ENCODE data around the gene TPSG1.
"Not testable (repeated sequence)": the region's sequence is repeated elsewhere in the genome, so short reads cannot be mapped to it uniquely, and the experiment has no call there.

Gene TPSG1

GRCh38 chr16:1193143-1193824 is 31.8 kb downstream of the TPSG1 start:
- Histone ChIP-seq H3K9me3 (ENCODE audit: insufficient read depth, low read length) (no peaks in the 10 kb centered on the region), H3K9ac (ENCODE audit: low read length) (no peak overlapping the region), H3F3A (ENCODE audit: insufficient read depth) (no peaks in the 10 kb centered on the region), H3K4me3 (ENCODE audit: insufficient read depth, low read length, poor library complexity, severe bottlenecking) (no peak overlapping the region), H3K4me2 (ENCODE audit: low read depth, low read length, poor library complexity, severe bottlenecking) (no peak overlapping the region), H3K9me2 (replicated peaks; ENCODE audit: insufficient read depth, low read length) (no peaks in the 10 kb centered on the region), H3K79me2 (ENCODE audit: insufficient read depth, low read length) (no peaks in the 10 kb centered on the region), H3K27me3 (ENCODE audit: low read length) (no peaks in the 10 kb centered on the region), H3K36me3 (ENCODE audit: low read length) (no peaks in the 10 kb centered on the region), H3K27ac (ENCODE audit: low read depth, low read length) (no peak overlapping the region), H4K20me1 (ENCODE audit: low read depth, low read length) (no peaks in the 10 kb centered on the region), H2AFZ (ENCODE audit: low read depth, low read length, severe bottlenecking) (no peak overlapping the region)
- TF ChIP-seq CTCF (IDR thresholded peaks at IDR 0.05; ENCODE audit: insufficient read depth, low read length, poor library complexity, severe bottlenecking) (no peak), EZH2phosphoT487 (conservative IDR thresholded peaks at IDR 0.05; ENCODE audit: low read length) (no peak)

GRCh38 chr16:1192384-1193073 is 32.5 kb downstream of the TPSG1 start:
- no peaks in the 10 kb centered on the region for H3F3A ChIP-seq (ENCODE audit: insufficient read depth)
- H3K9ac ChIP-seq (ENCODE audit: low read length) = no peak overlapping the region
- H3K4me2 ChIP-seq (ENCODE audit: low read depth, low read length, poor library complexity, severe bottlenecking) = no peak overlapping the region
- no peak overlapping the region for H2AFZ ChIP-seq (ENCODE audit: low read depth, low read length, severe bottlenecking)
- no peaks in the 10 kb centered on the region for H4K20me1 ChIP-seq (ENCODE audit: low read depth, low read length)
- H3K27me3 ChIP-seq (ENCODE audit: low read length) = no peaks in the 10 kb centered on the region
- H3K9me2 ChIP-seq (replicated peaks; ENCODE audit: insufficient read depth, low read length) = no peaks in the 10 kb centered on the region
- H3K4me3 ChIP-seq (ENCODE audit: insufficient read depth, low read length, poor library complexity, severe bottlenecking) = no peak overlapping the region
- H3K27ac ChIP-seq (ENCODE audit: low read depth, low read length) = no peak overlapping the region
- TF ChIP-seq EZH2phosphoT487 (conservative IDR thresholded peaks at IDR 0.05; ENCODE audit: low read length) = no peak
- TF ChIP-seq CTCF (IDR thresholded peaks at IDR 0.05; ENCODE audit: insufficient read depth, low read length, poor library complexity, severe bottlenecking) = no peak
- no peaks in the 10 kb centered on the region for H3K9me3 ChIP-seq (ENCODE audit: insufficient read depth, low read length)
- H3K79me2 ChIP-seq (ENCODE audit: insufficient read depth, low read length) = no peaks in the 10 kb centered on the region
- no peaks in the 10 kb centered on the region for H3K36me3 ChIP-seq (ENCODE audit: low read length)

- H4K20me1 ChIP-seq (ENCODE audit: low read depth, low read length) = not testable (repeated sequence)
Observed at GRCh38 chr16:1190789-1191188, 34.3 kb downstream of the TPSG1 start.

GRCh38 chr16:1189455-1189854 is 35.6 kb downstream of the TPSG1 start:
- Histone ChIP-seq H3K79me2 (ENCODE audit: insufficient read depth, low read length) (no peaks in the 10 kb centered on the region), H3K9me3 (ENCODE audit: insufficient read depth, low read length) (no peaks in the 10 kb centered on the region), H3K4me2 (ENCODE audit: low read depth, low read length, poor library complexity, severe bottlenecking) (no peak overlapping the region), H3K9ac (ENCODE audit: low read length) (no peak overlapping the region), H3K36me3 (ENCODE audit: low read length) (no peaks in the 10 kb centered on the region), H2AFZ (ENCODE audit: low read depth, low read length, severe bottlenecking) (no peak overlapping the region), H3K9me2 (replicated peaks; ENCODE audit: insufficient read depth, low read length) (no peaks in the 10 kb centered on the region), H4K20me1 (ENCODE audit: low read depth, low read length) (no peaks in the 10 kb centered on the region), H3K27ac (ENCODE audit: low read depth, low read length) (no peak overlapping the region), H3K27me3 (ENCODE audit: low read length) (no peaks in the 10 kb centered on the region), H3K4me3 (ENCODE audit: insufficient read depth, low read length, poor library complexity, severe bottlenecking) (no peak overlapping the region), H3F3A (ENCODE audit: insufficient read depth) (no peaks in the 10 kb centered on the region)
- no peak for TF ChIP-seq EZH2phosphoT487 (conservative IDR thresholded peaks at IDR 0.05; ENCODE audit: low read length)
- TF ChIP-seq CTCF (IDR thresholded peaks at IDR 0.05; ENCODE audit: insufficient read depth, low read length, poor library complexity, severe bottlenecking) = no peak

More at GRCh38 chr16:1190789-1191188, 34.3 kb downstream of the TPSG1 start:
- H3K4me3 ChIP-seq (ENCODE audit: insufficient read depth, low read length, poor library complexity, severe bottlenecking); H3K4me2 ChIP-seq (ENCODE audit: low read depth, low read length, poor library complexity, severe bottlenecking); H2AFZ ChIP-seq (ENCODE audit: low read depth, low read length, severe bottlenecking); H3K9ac ChIP-seq (ENCODE audit: low read length); H3F3A ChIP-seq (ENCODE audit: insufficient read depth); H3K9me2 ChIP-seq (replicated peaks; ENCODE audit: insufficient read depth, low read length); H3K79me2 ChIP-seq (ENCODE audit: insufficient read depth, low read length); H3K9me3 ChIP-seq (ENCODE audit: insufficient read depth, low read length); H3K27me3 ChIP-seq (ENCODE audit: low read length); H3K36me3 ChIP-seq (ENCODE audit: low read length); H3K27ac ChIP-seq (ENCODE audit: low read depth, low read length): not testable (repeated sequence)

Measured in SU-DHL-6 (cell line).